ENCODE results near the gene KCTD20.

- TF ChIP-seq CTCF (IDR thresholded peaks at IDR 0.05) (no peak), POLR2A (IDR thresholded peaks at IDR 0.05; ENCODE audit: low read depth) (no peak), POLR2AphosphoS5 (IDR thresholded peaks at IDR 0.05) (no peak), EP300 (IDR thresholded peaks at IDR 0.05) (no peak)
These were observed 35.3 kb downstream of the KCTD20 start for GRCh38 chr6:36478051-36478526.
